Measurements from ENCODE around the gene SENP1. TPM values are rescaled to one million over a fixed set of nuclear protein-coding genes. Genes with fewer than 3 reads are reported as not detected.

SENP1 gene
- total RNA-seq, 4 donors from 2014 or later = 2.2 to 20.3 (median 10.5) TPM

GRCh38 chr12:48031135-48031960 is 74.5 kb downstream of the SENP1 start:
- intact Hi-C loops (cut with DNase I; ENCODE audit: low total_unique reads) = no loop called here
- H3K4me3 ChIP-seq = no peak overlapping the region
- no peaks in the 10 kb centered on the region for H3K27me3 ChIP-seq
- peaks cover 0 to 8% (median 4%) of the 10 kb centered on the region in 4 donors for H3K4me1 ChIP-seq
- no peak for DNase-seq
- in situ Hi-C loops (cut with MboI; ENCODE audit: low pct_ligation_motif_present in 1 of 4, low pct_unique_long_range_greater_than_20kb in 1 of 4, low sequenced_read_pairs in 3 of 4) = no loop called here
- WGBS, 2 donors (ENCODE audit: low coverage in 1 of 2) = 91% methylated on average over 12 of the region's 12 CpGs; no CpG with 5 or more reads in 1 of the 2 donors
- no peaks in the 10 kb centered on the region for H3K36me3 ChIP-seq
- H3K27ac ChIP-seq = no peak overlapping the region
- TF ChIP-seq EP300 (IDR thresholded peaks at IDR 0.05; ENCODE audit: low read depth) (no peak), POLR2AphosphoS5 (IDR thresholded peaks at IDR 0.05) (no peak), CTCF (IDR thresholded peaks at IDR 0.05) (no peak), POLR2A (IDR thresholded peaks at IDR 0.05) (no peak)
- H3K9me3 ChIP-seq = no peaks in the 10 kb centered on the region

- no peak for TF ChIP-seq EP300 (IDR thresholded peaks at IDR 0.05; ENCODE audit: low read depth)
- no peak for TF ChIP-seq CTCF (IDR thresholded peaks at IDR 0.05)
- TF ChIP-seq POLR2AphosphoS5 (IDR thresholded peaks at IDR 0.05) = no peak
- no peak for TF ChIP-seq POLR2A (IDR thresholded peaks at IDR 0.05)
- no peaks in the 10 kb centered on the region for H3K36me3 ChIP-seq
- H3K9me3 ChIP-seq = no peaks in the 10 kb centered on the region
- in situ Hi-C loops (cut with MboI; ENCODE audit: low pct_ligation_motif_present in 1 of 4, low pct_unique_long_range_greater_than_20kb in 1 of 4, low sequenced_read_pairs in 3 of 4) = no loop called here
- no peak for DNase-seq
- no peak overlapping the region for H3K27ac ChIP-seq
- no peak overlapping the region for H3K4me3 ChIP-seq
- 37 to 68% methylated on average over 2 to 4 of the region's 4 CpGs for WGBS, 2 donors (ENCODE audit: low coverage in 1 of 2)
- H3K27me3 ChIP-seq = no peaks in the 10 kb centered on the region
- peaks cover 0 to 8% (median 4%) of the 10 kb centered on the region in 4 donors for H3K4me1 ChIP-seq
- intact Hi-C loops (cut with DNase I; ENCODE audit: low total_unique reads) = no loop called here
Measured at GRCh38 chr12:48030173-48030650, 75.7 kb downstream of the SENP1 start.

GRCh38 chr12:48029491-48030172 is 76.2 kb downstream of the SENP1 start:
- H3K27ac ChIP-seq = no peak overlapping the region

More at GRCh38 chr12:48029491-48030172, 76.2 kb downstream of the SENP1 start:
- Histone ChIP-seq H3K4me3 (no peak overlapping the region), H3K27me3 (no peaks in the 10 kb centered on the region), H3K4me1 (peaks cover 0 to 8% (median 4%) of the 10 kb centered on the region in 4 donors), H3K9me3 (no peaks in the 10 kb centered on the region), H3K36me3 (no peaks in the 10 kb centered on the region)
- intact Hi-C loops (cut with DNase I; ENCODE audit: low total_unique reads) = no loop called here
- 54% methylated on average over 8 of the region's 8 CpGs; no CpG with 5 or more reads in 1 of the 2 donors for WGBS, 2 donors (ENCODE audit: low coverage in 1 of 2)
- in situ Hi-C loops (cut with MboI; ENCODE audit: low pct_ligation_motif_present in 1 of 4, low pct_unique_long_range_greater_than_20kb in 1 of 4, low sequenced_read_pairs in 3 of 4) = no loop called here
- TF ChIP-seq CTCF (IDR thresholded peaks at IDR 0.05) (no peak), EP300 (IDR thresholded peaks at IDR 0.05; ENCODE audit: low read depth) (no peak), POLR2A (IDR thresholded peaks at IDR 0.05) (no peak), POLR2AphosphoS5 (IDR thresholded peaks at IDR 0.05) (no peak)
- DNase-seq = no peak
